DMS79 treated with DMSO at 0.1 percent for 48 hours (cell line): Measurements from ENCODE around the gene CD300LD.
"Not testable (repeated sequence)": the region's sequence is repeated elsewhere in the genome, so short reads cannot be mapped to it uniquely, and the experiment has no call there.

Source experiments
- DNase-seq: peaks from one replicate; lab custom pipeline; 2025; lab: John Stamatoyannopoulos, UW

The CD300LD gene

DNA sequence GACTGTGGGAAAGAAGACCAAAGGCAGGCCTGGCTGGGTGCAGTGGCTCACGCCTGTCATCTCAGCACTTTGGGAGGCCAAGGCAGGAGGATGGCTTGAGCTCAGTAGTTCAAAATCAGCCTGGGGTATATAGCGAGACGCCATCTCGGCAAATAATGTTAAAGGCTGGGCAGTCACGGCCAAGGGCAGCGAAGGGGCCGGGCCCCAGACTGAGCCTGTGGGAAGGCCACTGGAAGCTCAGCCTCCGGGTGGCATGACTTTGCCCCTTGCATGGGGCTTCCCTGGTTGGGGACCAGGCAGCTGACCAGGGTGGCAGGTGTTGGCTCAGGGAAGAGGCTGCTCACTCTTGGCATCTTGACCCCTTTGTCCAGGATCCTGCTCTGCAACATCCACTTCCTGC, 14.0 kb upstream of the CD300LD start:
- no peak for DNase-seq

DNA sequence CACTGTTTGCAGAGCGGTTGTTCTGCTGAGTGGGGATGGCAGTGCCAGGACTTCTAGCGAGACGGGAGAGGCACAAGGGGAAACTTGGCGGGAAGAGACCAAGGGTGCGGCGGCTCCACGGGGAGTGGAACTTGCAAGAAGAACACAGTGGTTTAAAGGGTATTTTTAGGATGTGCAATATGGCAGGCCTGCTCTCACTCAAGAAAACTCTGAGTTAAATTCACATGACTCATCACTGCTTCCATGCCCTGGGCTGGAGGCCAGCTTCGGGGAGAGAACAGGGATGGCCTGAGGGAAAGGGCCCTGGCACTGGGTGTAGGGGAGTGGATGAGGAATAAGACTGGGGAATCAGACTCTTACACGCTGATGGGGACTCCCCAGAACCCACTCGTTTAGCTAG, 13.3 kb upstream of the CD300LD start:
- DNase-seq, result no peak

DNA sequence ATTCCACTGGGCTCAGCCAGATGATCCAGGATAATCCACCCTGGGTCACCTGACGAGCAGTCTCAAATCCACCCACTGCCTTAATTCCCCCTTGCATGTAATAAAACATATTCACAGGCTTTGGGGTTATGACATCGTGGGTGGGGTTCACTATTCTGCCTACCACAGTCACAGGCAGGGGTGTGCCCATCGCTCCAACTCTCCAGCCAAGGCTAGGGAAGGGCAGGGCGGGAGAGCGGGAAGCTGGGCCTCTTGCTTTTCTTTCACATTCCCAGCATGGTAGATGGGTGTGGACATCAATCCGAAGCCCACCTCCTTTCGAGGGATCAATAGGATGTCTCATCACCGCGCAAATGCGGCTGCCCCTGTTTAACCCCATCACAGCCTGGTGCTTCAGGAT, 12.7 kb upstream of the CD300LD start:
- DNase-seq, result no peak

DNA sequence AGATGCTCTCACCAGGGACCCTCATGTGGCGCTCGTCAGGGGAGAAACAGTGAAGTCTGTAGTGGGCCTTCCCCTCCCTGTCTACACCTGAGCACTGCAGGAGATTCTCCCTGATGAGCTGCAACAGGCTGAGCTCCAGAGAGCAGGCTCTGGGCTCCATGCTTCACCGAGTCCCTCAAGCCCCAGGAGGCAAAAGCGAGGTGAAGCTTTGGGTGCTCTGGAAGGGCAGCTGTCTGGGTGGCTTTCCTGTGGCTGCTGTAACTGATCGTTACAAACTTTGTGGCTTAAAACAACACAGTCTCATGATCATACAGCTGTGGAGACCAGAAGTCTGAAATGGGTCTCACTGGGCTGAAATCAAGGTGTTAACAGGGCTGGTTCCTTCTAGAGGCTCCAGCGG, 12.1 kb upstream of the CD300LD start:
- DNase-seq, result no peak

DNA sequence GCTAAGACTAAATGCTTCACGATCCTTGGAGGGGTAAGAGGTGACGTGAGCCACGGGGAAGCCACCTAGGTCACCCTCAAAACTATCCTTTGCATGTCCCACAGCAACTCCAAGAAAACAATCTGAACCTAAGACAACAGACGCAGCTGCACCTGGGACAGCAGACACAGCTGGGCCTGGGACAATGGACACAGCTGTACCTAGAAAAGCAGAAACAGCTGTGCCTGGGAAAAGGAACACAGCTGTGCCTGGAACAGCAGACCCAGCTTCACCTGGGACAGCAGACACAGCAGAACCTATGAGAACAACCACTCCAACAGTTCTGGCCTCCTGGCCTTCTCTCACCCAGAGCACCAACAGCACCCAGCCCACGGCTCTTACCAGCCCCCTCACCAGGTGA, 11.7 kb upstream of the CD300LD start:
- DNase-seq, result no peak

DNA sequence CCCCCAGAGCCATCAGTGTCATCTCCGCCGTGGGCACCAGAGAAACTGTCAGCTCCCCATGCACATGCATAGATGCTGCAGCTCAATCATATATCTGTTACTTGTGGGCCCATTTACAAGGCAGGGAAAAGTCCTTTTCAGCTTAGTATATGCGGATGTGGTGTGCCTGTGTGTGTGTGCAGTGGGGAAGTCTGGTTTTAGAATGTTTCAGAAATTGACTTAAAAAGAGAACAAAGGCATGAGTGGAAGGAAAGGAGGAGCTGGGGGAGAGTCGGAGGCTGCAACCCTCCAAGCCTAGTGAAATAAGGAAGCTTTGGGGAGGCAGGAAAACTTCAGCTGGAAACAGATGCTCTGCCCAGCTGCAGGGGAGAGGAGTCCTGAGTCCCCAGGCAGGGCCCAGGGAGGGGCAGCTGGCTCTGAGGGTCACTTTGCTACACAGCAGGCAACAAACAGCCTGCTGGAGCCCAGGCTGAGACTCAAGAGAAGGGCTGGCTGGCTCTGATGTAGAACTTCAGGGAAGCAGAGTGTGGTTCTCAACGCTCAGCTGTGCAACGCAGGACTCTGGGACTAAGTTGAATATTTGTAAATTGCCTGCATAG, 11.1 kb upstream of the CD300LD start:
- no peak for DNase-seq

DNA sequence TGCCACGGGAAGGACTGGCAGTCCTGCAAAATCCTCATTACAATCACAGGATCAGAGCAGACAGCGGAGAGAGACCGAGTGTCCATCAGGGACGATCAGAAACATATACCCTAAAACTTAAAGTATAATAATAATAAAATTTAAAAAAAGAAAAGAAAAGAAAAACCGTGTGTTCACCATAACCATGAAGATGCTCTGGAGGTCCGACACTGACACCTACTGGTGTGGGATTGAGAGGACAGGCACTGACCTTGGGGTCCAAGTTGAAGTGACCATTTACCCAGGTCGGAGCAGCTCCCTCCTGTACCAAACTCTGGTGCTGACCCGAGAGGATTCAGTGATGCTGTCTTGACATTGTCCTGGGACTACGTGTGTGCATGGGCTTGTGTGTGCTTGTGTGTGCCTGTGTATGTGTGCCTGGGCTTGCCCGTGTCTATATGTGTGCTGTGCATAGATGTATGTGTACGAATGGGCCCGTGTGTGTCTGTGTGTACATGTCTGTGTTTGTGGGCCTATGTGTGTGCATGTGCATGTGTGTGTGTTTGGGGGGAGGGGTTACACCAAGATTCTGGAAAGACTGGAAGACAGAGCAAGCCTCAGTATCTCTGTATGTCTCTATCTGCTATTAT, 10.0 kb upstream of the CD300LD start:
- DNase-seq, result no peak

DNA sequence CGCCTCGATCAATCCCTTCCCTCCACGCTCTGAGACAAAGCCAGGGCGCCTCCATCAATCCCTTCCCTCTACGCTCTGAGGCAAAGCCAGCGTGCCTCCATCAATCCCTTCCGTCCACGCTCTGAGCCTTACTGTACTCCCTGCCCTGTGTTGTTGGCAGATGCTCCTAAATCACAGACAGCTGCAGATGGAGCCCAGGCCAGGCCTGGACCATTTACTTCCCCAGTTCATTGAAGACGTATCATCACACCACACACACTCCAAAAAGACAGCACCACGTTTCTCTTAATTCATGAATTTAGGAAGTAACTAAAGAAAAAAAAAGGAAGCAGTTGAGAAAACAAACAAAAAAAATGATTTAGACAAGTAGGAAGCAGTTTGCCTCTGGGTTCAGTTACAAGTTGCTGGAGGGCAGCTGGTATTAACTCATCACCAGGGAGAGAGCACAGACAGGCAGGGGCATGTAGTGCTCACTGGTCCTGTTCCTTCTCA, 7.4 kb upstream of the CD300LD start:
- no peak for DNase-seq

DNA sequence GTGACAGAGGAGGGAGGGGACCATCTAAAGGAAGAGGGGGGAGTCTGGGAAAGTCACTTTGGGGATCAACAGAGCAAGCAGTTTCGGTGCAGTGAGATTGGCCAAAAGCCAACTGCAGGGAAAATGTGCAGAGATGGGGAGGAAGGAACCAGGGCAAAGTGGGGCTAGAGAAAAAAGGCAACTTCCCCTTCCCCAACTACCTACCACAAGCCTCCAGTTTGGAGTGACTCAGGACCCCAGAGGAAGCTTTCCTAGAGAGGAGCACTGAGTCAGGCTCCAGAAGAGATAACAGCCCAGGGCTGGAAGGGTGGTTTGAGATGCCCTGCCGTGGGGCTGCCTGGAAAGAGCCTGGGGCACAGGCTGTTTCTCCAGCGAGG, 6.9 kb upstream of the CD300LD start:
- no peak for DNase-seq

DNA sequence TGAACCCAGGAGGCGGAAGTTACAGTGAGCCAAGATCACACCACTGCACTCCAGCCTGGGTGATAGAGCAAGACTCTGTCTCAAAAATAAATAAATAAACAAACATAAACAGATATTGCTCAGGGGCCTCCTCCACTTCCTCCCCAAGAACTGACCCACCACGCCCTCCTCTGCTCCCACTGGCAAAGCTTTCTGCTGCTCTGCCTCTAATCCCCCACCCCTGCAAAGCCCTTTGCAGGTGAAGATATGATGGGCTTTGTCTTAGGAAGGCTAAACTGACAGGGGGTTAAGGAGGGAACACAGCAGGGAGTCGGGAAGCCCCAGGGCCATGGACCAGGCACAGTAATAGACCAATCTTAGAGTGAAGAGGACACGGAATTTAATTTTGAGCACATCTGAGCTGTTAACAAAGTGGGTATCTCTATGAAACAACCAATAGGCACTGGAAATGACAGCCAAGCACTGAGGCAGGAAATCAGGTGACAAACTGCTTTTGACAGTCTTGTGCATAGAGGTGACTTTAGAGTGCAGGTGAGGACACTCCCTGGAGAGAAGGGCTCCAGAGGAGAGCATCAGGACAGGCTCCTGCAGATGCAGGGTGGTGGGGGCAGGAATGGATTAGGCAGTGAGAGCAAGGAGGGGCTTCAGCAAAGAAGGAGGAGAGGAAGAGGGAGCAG, 6.4 kb upstream of the CD300LD start:
- DNase-seq, result peak; percentile 23

DNA sequence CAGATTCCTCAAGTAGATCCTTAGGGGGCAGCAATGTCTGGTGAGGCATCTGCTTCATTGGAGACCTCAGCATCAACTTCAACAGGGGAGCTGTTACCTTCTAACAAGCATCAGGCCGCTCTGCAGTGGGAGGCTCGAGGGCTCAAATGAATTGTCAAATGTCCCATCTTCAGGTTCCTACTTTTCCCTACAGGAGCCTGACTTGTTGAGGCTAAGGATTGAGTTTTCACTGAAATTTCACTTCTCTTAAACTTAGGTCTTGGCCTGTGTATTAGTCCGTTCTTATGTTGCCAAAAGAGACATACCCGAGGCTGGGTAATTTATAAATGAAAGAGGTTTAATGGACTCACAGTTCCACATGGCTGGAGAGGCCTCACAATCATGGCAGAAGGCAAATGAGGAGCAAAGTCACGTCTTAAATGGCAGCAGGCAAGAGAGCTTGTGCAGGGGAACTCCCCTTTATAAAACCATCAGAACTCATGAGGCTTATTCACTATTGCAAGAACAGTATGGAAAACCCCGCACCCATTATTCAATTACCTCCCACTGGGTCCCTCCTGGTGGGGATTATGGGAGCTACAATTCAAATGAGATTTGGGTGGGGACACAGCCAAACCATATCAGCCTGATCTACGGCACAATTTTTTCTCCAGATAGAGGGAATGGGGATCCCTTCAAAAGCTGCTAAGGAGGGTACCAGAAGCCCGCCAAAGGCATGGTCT, 5.1 kb upstream of the CD300LD start:
- DNase-seq, result no peak

DNA sequence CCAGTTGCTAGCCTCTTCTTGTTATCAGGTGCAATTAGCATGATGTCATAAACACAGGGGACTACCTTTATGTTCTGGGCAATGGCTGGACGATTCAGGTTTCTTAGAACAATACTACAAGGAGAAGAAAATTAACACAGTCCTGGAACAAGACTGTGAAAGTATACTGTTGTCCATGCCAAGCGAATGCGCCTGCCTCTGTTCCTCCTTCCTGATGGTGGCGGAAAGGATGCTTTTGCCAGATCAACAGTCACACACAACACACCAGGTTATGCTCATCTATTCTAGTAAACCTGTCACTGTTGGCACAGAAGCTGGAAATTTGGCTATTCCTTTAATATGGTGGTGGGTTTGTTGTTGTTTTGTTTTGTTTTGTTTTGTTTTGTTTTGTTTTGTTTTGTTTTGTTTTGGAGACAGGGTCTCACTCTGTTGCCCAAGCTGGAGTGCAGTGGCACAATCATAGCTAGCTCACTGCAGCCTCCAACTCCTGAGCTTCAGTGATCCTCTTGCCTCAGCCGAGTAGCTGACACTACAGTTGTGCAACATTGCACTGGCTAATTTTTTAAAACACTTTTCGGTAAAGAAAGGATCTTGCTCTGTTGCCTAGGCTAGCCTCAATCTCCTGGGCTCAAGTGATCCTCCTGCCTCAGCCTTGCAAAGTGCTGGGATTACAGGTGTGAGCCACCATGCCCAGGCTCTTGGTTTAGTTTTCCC, 3.1 kb upstream of the CD300LD start:
- no peak for DNase-seq

DNA sequence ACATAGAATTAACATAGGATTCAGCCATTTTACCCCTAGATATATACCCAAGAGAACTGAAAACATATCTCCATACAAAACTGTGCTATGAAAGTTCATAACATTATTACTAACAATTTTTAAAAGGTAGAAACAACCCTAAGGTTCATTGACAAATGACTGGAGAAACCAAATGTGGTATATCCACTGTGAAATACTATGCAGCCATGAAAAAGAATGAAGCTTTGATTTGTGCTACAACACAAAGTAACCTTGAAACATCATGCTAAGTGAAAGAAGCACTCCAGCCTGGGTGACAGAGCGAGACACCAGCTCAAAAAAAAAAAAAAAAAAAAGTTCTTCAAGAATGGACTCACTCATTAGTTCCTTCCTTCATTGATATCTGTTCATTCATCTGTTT, 580 bp downstream of the CD300LD start:
- no peak for DNase-seq

DNA sequence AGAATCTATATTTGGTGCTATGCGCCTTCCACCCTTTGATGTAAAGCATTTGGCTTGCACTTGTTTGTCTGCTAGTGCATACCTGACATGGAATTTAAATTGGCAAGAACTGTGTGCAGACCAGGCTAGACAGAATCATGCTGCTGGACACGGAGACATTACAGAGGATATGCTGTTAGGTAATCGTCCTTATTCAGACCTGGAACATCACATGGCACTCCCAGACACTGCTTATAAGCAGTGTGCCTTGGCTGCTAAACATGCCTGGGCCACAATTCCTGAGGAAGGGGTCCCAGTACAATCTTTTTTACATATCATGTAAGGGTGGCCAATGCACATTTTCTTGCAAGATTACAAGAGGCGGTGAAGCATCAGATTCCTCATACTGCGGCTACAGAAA, 6.4 kb downstream of the CD300LD start:
- DNase-seq, result no peak

DNA sequence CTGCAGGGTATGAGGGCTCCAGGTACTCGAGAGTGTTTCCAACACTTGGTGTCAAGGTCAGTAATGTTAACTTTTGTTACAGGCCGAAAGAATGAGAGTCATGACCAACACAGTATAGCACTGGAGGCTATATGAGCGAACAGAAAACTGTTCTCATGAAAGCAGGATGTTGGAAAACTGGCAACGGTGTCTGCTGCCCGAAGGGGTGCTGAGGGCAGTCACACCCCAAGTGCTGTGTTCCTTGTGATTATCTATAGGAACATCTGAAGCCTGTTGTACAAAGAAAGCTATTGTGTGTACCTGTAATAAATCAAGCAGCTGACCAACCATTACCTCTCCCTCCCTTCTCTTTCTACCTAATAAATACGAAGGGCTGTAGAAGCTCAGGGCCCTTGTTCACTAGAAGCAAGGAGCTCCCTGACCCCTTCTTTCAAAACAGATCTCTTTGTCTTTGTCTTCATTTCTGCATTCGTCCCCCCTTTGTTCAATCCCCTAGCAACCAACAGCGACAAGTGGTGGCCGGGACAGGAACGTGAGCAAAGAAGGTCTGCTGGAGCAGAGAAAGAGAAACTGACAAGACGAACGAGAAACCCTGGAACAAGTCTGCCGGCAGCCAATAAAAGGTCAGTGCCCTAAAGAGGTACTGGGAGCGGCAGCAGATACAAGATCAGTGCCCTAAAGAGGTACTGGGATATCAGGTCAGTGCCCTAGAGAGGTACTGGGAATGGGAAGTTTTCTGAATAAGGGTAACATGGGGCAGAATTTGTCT, 7.6 kb downstream of the CD300LD start:
- no peak for DNase-seq

DNA sequence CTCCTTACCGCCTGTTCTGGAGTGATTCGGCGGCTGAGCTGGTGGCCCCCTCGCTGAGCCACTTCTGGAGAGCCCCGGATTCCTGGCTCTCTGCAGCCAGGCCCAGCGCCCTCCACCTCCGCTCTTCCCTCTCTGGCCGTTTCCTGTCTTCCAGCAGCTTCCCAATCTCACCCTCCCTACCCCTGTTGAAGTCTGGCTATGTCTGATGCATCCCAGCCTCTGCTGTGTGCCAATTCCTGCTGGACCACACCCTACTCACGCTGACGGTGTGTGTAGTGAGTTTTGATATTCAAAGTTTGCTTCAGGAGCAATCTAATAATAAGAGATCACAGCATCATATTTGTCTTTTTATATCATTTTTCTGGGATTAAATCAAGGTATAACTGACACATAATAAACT, 9.4 kb downstream of the CD300LD start:
- no peak for DNase-seq

DNA sequence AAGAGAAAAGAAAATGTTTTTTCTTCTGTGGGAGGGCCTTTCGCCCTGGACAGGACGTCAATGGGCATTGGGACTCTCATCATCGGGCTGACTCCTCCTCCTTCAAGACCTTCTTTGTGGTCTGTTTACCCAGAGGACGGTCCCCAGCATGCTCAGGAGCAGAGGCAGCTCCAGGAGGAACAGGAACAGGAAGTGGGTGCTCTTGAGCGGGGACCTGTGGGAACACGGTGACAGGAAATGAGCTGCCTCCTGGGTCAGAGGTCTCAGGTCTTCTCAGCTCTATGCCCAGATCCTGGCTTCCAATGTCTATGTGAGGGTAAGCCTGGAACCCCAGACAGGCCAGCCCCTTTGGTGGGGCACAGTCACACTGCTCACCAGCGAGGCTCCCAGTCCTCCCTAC, 12.2 kb downstream of the CD300LD start:
- no peak for DNase-seq

DNA sequence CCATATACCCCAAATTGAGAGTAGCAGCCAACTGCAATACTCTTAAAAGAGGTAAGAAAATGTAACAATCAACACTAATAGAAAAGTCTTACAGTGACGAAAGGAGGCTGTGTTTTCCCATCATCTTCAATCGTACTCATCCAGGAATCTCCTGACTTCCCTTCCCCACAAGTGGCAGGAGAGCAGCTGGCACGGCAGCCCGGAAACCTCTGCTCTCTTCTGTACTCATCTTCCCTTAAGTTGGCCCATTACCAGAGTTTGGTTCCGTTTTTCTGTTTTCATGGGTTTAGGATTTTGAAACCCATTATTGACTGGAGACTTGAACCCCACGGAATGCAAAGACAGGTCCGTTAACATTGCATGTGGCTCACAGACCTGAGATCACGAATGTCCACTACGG, 13.1 kb downstream of the CD300LD start:
- no peak for DNase-seq

DNA sequence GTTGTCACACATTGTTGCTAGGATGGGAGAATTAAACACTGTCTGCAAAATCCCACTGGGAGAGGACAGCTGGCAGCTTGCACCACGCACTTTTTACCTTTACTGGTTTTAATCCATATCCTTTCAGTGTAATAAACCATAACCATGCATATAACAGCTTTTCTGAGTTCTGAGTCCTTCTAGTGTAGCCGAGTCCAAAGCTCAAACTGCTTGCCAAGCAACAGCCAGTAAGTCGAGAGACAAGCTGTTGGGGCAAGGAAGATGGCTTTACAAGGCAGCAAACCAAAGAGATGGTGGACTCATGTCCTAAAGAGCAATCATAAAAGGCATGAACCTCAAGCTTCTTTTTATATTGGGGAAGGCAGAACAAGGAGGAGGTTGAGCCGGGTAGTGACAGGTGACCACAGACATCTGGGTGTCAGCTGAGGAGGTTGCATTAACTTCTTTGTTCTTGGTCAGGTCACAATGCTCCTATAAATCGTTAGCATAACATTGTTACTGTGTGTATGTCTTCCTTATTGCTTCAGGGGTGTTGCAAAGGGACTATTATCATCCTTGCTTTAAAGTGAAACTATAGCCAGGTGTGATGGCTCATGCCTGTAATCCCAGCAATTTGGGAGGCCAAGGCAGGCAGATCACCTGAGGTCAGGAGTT, 17.5 kb downstream of the CD300LD start:
- no peak for DNase-seq

DNA sequence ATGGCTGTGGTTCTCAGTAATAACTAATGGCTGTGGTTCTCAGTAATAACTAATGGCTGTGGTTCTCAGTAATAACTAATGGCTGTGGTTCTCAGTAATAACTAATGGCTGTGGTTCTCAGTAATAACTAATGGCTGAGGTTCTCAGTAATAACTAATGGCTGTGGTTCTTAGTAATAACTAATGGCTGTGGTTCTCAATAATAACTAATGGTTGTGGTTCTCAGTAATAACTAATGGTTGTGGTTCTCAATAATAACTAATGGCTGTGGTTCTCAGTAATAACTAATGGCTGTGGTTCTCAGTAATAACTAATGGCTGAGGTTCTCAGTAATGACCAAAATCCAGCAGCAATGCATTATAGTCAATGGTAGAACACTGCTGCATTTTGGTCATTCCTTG, 18.4 kb downstream of the CD300LD start:
- DNase-seq, result not testable (repeated sequence)

DNA sequence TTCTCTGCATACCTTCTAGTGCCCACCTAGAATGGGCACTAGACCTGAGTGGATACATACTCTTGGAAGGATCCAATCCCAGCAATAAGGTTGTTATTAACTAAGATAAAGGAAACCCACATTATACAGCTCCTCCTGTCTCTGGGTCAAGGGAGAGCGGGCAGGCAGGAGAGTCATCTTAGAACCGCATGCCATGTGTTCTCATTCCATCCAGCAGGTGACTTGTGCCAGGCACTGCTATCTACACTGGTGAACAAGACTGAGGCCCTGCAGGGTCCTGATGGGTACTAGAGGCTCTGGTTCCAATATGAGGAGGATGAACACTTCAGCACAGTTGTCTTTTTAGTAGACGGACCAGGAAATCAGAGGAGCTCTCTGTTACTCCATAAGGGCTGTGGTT, 18.9 kb downstream of the CD300LD start:
- DNase-seq, result no peak
